Epithelial cell of proximal tubule (primary cell): Measurements from ENCODE around the gene ARHGAP4. TPM values are rescaled to one million over a fixed set of nuclear protein-coding genes. Genes with fewer than 3 reads are reported as not detected.

ENCODE experiments used
- DNase-seq: peaks from one replicate; pipeline ENCODE4 v3.0.0-alpha.2; 2011; ENCODE audit warnings: low read depth
- H3K4me3 ChIP-seq: 2 replicates; pipeline ENCODE4 v1.5.1; 2011; ENCODE audit warnings: low read depth, mild to moderate bottlenecking, low read length
- total RNA-seq: library from RNA; depleted of rRNA; stranded (reverse); fragments of >200 nt; gene quantifications from 2 replicates; pipeline ENCODE4 v1.2.3, GENCODE V29; 2015
- TF ChIP-seq, protein P1 (sequence below): conservative IDR thresholded peaks from 2 replicates; pipeline ENCODE4 v1.5.1; 2012; ENCODE audit warnings: low read depth, mild to moderate bottlenecking, low read length

ARHGAP4 gene
- total RNA-seq, 1 donor from 2014 or later, result 20.2 TPM

DNA sequence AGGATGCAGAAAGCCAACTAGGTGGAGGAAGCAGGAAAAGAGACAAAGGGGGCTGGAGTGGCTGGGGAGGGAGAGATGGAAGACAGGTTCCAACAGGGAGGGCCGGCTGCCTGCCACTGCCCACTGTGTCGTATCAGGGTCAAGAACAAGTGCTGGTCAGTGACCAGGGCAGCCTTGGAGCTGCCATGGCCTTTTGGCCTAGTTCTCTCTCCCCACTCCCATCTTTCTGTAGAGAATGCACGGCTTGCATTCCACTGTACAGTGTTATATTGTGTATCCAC is 52.0 kb downstream of the ARHGAP4 start:
- no peak overlapping the region for H3K4me3 ChIP-seq
- TF ChIP-seq, protein P1, sequence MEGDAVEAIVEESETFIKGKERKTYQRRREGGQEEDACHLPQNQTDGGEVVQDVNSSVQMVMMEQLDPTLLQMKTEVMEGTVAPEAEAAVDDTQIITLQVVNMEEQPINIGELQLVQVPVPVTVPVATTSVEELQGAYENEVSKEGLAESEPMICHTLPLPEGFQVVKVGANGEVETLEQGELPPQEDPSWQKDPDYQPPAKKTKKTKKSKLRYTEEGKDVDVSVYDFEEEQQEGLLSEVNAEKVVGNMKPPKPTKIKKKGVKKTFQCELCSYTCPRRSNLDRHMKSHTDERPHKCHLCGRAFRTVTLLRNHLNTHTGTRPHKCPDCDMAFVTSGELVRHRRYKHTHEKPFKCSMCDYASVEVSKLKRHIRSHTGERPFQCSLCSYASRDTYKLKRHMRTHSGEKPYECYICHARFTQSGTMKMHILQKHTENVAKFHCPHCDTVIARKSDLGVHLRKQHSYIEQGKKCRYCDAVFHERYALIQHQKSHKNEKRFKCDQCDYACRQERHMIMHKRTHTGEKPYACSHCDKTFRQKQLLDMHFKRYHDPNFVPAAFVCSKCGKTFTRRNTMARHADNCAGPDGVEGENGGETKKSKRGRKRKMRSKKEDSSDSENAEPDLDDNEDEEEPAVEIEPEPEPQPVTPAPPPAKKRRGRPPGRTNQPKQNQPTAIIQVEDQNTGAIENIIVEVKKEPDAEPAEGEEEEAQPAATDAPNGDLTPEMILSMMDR, result no peak
- DNase-seq, result no peak

DNA sequence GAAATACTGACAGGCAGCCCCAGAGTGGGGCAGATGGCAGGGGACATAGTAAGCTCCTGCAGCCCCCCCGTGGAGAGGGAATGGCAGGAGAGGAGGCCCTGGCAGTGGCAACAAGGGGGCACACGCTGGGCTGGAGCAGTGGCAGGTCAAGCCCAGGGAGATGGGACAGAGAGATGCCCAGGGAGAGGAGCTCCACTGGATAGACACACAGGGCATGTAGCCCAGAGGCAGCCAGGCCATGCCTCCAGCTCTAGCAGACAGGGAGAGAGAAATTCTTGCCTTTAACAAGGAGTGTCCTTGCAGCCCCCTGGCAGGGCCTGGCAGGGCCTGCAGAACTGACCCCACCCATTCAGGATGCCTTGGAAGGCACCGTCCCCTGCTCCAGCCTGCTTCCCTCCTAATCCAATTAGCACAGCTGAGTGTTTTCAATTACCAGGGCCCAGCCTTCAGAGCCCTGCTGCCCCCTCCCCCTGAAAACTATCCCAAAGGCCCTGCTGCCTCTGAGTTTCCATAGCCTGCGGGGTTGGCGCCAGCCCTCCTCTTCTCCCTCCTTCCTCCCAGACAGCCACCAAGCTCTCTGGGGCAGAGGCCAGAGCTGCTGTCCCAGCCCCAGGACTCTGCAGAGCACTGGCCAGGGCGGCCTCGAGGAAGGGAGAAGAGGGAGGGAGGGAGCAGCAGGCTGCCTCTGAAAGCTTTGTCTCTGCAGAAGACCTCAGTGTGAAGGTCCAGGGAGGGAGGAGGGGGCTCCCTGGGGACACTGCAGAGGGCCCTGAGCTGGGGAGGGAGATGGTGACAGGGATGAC is 52.6 kb downstream of the ARHGAP4 start:
- H3K4me3 ChIP-seq, result no peak overlapping the region
- no peak for DNase-seq
- TF ChIP-seq, protein P1, result no peak

DNA sequence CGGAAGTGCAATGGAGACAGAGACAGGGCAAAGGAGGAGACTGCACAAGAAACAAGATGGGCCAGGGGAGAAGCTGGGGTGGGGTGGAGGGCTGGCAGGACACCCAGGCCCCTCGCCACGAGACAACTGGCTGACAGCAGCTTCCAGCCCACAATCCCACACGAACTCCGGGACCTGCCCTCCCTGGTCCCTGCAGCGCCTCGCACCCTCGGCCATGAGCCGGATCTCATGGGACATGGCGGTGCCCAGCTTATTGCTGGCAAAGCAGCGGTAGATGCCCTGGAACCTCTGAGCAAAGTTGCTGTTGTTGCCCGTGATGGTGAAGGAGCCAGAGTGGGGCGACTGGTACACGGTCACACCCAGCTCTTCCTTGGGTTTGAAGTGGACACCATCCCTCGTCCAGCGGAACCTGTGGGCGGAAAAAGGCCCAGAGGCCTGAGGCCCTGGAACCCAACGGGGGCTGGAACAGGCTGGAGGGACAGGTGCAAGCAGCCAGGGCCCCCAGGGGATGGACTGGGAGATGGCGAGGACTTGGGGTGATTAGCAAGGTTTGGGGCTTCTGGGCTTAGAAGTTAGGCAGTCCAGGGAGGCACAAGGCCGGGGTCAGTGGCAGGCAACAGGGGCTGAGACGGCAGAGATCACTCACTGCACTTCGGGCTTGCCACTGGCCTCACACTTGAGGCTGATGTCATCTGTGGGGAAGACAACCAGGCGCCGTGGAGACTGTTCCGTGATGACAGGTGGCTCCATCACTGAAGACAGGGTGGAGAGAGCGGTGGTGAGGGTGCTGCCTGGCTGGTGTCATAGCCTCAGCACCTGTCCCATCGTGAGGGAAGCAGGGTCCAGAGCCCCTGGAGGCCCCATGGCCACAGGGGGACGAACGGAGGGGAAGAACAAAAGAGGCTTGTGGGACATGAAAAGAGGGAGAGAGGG is 53.9 kb downstream of the ARHGAP4 start:
- H3K4me3 ChIP-seq, result no peak overlapping the region
- TF ChIP-seq, protein P1, result no peak
- DNase-seq, result no peak

DNA sequence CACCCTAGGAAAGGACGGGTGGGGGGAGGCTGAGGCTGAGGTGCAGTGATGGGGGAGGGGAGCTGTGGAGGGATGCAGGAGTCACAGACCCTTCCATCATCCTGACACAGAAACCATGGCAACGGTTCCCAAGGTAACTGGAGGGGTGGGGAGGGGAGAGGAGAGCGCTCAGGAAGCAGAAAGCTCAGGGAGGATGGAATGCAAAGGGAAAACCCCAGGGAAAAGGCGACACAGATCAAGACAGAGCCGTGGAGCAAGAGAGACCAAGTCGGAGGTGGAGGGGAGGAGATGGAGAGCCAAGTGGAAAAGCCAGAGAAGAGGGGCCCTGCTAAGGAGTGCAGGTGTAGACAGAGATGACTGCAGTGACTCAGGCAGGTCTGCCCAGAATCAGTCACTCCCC is 54.6 kb downstream of the ARHGAP4 start:
- H3K4me3 ChIP-seq, result no peak overlapping the region
- TF ChIP-seq, protein P1, result no peak
- no peak for DNase-seq

DNA sequence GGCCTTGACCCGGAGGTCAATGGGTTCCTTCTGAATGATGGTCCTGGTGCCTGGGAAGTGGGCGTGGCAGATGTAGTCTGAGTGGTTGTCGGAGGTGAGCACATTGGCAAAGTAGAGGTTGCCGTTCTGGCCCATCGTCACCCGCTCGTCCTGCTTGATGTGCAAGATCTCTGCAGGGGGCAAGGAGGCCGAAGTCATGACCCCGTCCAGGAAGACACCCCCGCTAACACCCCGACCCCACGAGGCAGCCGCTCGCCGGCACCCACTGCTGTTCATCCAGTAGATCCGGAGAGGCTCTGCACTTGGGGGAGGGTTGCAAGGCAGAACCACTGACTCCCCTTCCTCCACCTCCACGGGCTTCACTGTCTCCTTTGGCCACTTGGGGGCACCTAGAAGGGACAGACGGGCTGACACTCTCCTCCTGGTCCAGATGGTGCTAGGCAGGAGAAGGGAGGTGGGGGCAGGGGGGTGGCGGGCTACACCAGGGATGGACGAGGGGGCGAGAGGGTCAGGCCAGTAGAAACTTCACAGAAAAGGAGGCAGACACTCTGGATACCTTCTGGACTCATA is 55.2 kb downstream of the ARHGAP4 start:
- DNase-seq, result no peak
- no peak overlapping the region for H3K4me3 ChIP-seq
- TF ChIP-seq, protein P1, result no peak

DNA sequence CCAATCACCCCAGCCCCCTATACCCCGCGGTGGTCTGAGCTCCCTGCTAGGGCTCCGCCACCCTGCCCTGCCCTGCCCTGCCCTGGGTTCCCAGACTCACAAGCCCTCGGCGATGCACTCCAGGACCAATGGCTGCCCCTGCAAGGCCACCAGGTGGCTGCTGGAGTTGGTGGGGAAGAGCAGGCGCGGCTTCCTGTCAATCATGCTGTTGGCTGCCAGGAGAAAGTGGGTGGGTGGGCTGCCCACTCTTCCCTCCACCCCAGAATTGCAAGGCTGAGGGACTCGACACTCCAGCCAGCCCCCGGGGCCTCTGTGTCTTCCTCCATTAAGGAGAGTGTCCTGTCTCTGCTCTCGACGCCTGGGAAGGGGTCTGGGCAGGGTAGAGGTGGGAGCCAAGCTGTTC is 55.8 kb downstream of the ARHGAP4 start:
- no peak for DNase-seq
- TF ChIP-seq, protein P1, result no peak
- no peak overlapping the region for H3K4me3 ChIP-seq
